Ovary (tissue), 9 donors: ENCODE measurements around the gene AFAP1L1. TPM values are rescaled to one million over a fixed set of nuclear protein-coding genes. Genes with fewer than 3 reads are reported as not detected.
A peak's percentile ranks its signal among the peaks of the same experiment; 100 is the strongest.

Experiments used
- DNase-seq, 5 donors: peaks; one replicate each; pipeline ENCODE4 v3.0.0-alpha.2; 2019 to 2020
- H3K27ac ChIP-seq, 2 donors: fragments of 200-600 bp; one replicate each; pipeline versions ENCODE4 v1.5.1 to v1.8.0; 2019 to 2022
- H3K27me3 ChIP-seq: fragments of 200-600 bp; one replicate; pipeline ENCODE4 v1.8.0; 2022
- H3K36me3 ChIP-seq: fragments of 200-600 bp; sonication (generic); one replicate; pipeline ENCODE4 v1.5.1; 2019
- H3K4me1 ChIP-seq: one replicate; pipeline ENCODE4 v1.8.1; 2013; ENCODE audit warnings: mild to moderate bottlenecking, moderate library complexity; ENCODE audit not compliant: insufficient read depth
- H3K4me3 ChIP-seq: fragments of 200-600 bp; sonication (generic); one replicate; pipeline ENCODE4 v1.5.1; 2017
- H3K9me3 ChIP-seq, 2 donors: fragments of 200-600 bp in 1 of 2; sonication (generic) in 1 of 2; one replicate each; pipeline versions ENCODE4 v1.5.1 to v1.8.1; 2013 to 2019; ENCODE audit warnings: mild to moderate bottlenecking in 1 of 2, moderate library complexity in 1 of 2
- CTCF ChIP-seq, 3 donors: fragments of 450-650 bp in 2 of 3; fragments of 200-600 bp in 1 of 3; IDR thresholded peaks; one replicate each; pipeline versions ENCODE4 v1.5.1 to v1.8.0; 2016 to 2022; ENCODE audit warnings: antibody characterized with exemption in 3 of 3, mild to moderate bottlenecking in 1 of 3
- EP300 ChIP-seq: sonication (generic); formaldehyde crosslinking; IDR thresholded peaks from one replicate; pipeline ENCODE4 v1.6.1; 2017; ENCODE audit warnings: antibody characterized with exemption
- POLR2A ChIP-seq: fragments of 450-650 bp; IDR thresholded peaks from one replicate; pipeline ENCODE4 v1.6.1; 2017; ENCODE audit warnings: antibody characterized with exemption, mild to moderate bottlenecking, moderate library complexity
- WGBS, 3 donors: extraction: QIAGEN DNeasy Blood & Tissue Kit in 1 of 3; methylation state at CpG; one replicate each; pipeline versions ENCODE4 v1.1.5 to v1.1.7; 2013 to 2017; 5-methylcytosine and 5-hydroxymethylcytosine counted together
- intact Hi-C, 4 donors: fragments of 100-400 bp; cut with DNase I; formaldehyde crosslinking; loops; one replicate each; pipeline versions ENCODE4 v1.11.0 to v1.15.1; 2022 to 2023
- polyA plus RNA-seq, 2 donors: library from polyadenylated mRNA; stranded (reverse); fragments of 200-250 nt in 1 of 2; fragments of 350-450 nt in 1 of 2; fragmentation: Illumina TruSeq in 1 of 2; extraction: RNeasy Lipid Tissue Mini Kit (QIAGEN cat#74804) in 1 of 2; gene quantifications; one replicate each; pipeline ENCODE4 v1.2.3, GENCODE V29; 2013 to 2014
- total RNA-seq, 7 donors: library from RNA; depleted of rRNA in 2 of 7; stranded (reverse); fragments of >200 nt in 2 of 7; fragmentation: NEBNext Ultra II Directional in 3 of 7; extraction: Animal tissue kit (Norgen Biotek cat#: 25700) in 3 of 7; gene quantifications; one replicate each; pipeline versions ENCODE4 v1.1.0 to v1.2.4, GENCODE V29; 2016 to 2023
- donor health status: DM: no; HTN: no; CAD: no; lungs with moderate emphysema.
- donor health status: DM: no; HTN: no; CAD: no.
- donor health status: Bipolar disorder and iron deficiency.
- donor health status: DM: yes; HTN: yes; CAD: no.
- donor health status: DM: no; HTN: no; CAD: no.
- donor health status: DM: yes; HTN: yes; CAD: no.

The AFAP1L1 gene
- total and polyA plus RNA-seq, 9 donors, result 3.2 to 17.8 (median 8.3) TPM

DNA sequence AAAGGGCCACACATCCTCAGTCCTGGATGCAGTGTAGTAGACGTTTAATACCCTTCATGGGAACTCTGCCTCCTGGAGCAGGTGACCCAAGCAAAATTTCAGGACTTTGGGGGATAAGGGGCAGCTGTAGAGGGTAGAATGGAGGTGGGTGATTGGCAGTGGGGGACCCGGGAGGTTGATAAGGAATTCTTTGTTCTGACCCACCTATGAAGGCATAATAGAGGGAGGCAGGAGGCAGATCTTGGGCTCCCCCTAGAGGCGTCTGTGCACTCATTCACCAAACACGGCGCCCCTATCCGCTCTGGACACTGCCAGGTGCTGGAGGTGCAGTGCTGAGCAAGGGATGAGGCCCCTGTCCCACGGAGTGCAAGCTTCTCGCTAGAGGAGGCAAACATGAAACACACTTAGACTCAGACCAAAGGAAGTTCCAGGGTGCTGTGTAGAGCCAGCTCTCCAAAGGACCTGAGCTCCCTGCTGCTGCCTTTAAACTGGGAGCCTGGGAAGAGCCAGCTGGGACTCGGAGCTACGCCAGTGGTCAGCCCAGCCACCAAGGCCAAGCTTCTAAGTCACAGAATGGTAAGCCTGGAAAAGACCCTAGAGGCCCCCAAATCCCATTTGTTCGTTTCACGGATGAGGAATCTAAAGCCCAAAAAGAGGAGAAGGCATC is 99.8 kb downstream of the AFAP1L1 start:
- TF ChIP-seq CTCF (IDR thresholded peaks at IDR 0.05) (peak in 1 of 3 donors; percentile 22), POLR2A (no peak)
- 51 to 60% (median 56%) methylated on average over 12 of the region's 12 CpGs for WGBS, 3 donors
- intact Hi-C loops, result no loop called here
- no peaks in the 10 kb centered on the region for H3K9me3 ChIP-seq
- peak in 4 of 5 donors; percentile 34 to 61 (median 52) for DNase-seq
- no peaks in the 10 kb centered on the region for H3K27me3 ChIP-seq
- H3K4me3 ChIP-seq, result no peak overlapping the region
- no peak overlapping the region for H3K27ac ChIP-seq
- no peaks in the 10 kb centered on the region for H3K4me1 ChIP-seq
- no peaks in the 10 kb centered on the region for H3K36me3 ChIP-seq

DNA sequence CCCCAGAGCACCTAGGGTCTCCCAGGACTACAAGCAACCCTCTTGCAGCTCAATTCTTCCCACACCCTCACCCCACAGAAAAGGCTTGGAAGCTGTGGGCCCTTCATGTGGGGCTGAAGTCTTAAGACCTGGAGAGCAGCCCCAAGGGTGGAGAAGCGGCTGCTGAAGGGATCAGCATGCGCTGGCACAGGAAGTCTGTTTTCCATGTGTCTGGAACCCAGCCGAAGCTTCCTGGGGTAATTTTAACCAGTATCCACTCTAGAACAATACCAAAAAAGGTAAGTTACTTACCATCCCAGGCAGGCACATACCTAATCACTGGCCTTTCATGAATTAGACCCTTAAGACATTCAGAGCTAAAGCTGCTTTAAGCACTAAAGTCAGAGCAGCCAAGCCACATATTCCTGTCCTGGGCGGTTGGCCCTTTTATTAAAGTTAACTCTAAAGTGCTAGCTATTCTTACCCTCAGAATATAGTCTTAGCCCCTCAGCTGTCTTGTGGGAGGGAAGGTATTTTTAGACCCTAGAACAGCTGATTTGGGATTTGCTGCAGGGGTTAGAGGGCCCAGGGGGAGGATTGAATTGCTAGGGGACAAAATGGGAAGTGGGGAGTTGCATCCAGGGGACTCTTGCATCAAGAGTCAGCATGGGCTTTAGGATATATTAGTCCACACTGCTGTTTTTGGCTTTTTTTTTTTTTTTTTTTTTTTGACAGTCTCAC is 100.6 kb downstream of the AFAP1L1 start:
- WGBS, 3 donors, result 48 to 74% (median 66%) methylated on average over 4 of the region's 4 CpGs
- DNase-seq, result no peak
- intact Hi-C loops, result no loop called here
- TF ChIP-seq EP300, result no peak
- no peak for TF ChIP-seq CTCF (IDR thresholded peaks at IDR 0.05)
- TF ChIP-seq POLR2A, result no peak
- Histone ChIP-seq H3K9me3 (no peaks in the 10 kb centered on the region), H3K27ac (no peak overlapping the region), H3K4me1 (no peaks in the 10 kb centered on the region), H3K27me3 (no peaks in the 10 kb centered on the region), H3K36me3 (no peaks in the 10 kb centered on the region), H3K4me3 (no peak overlapping the region)

DNA sequence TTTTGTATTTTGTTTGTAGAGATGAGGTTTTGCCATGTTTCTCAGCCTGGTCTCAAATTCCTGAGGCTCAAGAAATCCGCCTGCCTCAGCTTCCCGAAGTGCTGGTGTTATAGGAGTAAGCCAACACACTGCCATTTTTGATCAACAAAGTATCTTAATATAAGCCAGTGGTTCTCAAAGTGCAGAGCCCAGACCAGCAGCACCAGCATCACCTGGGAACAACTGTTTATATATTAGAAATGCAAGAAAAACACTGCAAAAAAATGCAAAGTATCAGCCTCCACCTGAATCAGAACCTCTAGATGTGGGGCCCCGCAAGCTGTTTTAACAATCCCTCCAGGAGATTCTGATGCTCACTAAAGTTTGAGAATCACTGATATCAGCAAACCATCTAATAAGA is 101.3 kb downstream of the AFAP1L1 start:
- Histone ChIP-seq H3K36me3 (no peaks in the 10 kb centered on the region), H3K4me3 (no peak overlapping the region), H3K9me3 (no peaks in the 10 kb centered on the region), H3K27me3 (no peaks in the 10 kb centered on the region), H3K4me1 (no peaks in the 10 kb centered on the region), H3K27ac (no peak overlapping the region)
- WGBS, 3 donors, result 84 to 95% (median 93%) methylated on average over 3 of the region's 3 CpGs
- no peak for DNase-seq
- TF ChIP-seq POLR2A, result no peak
- no peak for TF ChIP-seq EP300
- no peak for TF ChIP-seq CTCF (IDR thresholded peaks at IDR 0.05)
- intact Hi-C loops, result no loop called here

- no peak for DNase-seq
- no peaks in the 10 kb centered on the region for H3K27me3 ChIP-seq
- H3K36me3 ChIP-seq, result no peaks in the 10 kb centered on the region
- no peak overlapping the region for H3K27ac ChIP-seq
- TF ChIP-seq EP300, result no peak
- no peak for TF ChIP-seq POLR2A
- H3K4me3 ChIP-seq, result no peak overlapping the region
- no peaks in the 10 kb centered on the region for H3K9me3 ChIP-seq
- H3K4me1 ChIP-seq, result peaks cover 6% of the 10 kb centered on the region
- intact Hi-C loops, result no loop called here
- 93 to 97% (median 96%) methylated on average over 20 of the region's 20 CpGs for WGBS, 3 donors
Observed at GRCh38 chr5:149374303-149374702, 102.6 kb downstream of the AFAP1L1 start.

DNA sequence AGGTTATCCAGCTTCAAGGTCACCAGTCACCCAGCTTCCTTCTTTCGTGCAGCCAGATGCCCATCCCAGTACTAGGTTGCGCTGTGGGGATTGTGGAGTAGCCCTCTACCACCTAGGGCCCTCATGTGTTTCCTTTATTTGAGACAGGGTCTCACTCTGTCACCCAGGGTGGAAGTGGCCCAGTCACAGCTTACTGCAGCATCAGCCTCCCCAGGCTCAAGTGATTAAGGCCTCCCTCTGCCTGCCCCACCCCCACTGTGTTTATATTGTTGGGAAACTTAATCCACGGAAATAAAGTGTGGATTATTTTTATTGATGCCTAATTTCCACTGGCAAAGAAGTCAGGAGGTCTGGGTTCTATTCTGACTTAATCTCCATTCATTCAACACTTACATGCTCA is 103.1 kb downstream of the AFAP1L1 start:
- DNase-seq, result no peak

More for the DNA sequence above, 103.1 kb downstream of the AFAP1L1 start:
- 71 to 80% (median 71%) methylated on average over 3 of the region's 3 CpGs for WGBS, 3 donors
- intact Hi-C loops, result no loop called here
- Histone ChIP-seq H3K27me3 (no peaks in the 10 kb centered on the region), H3K9me3 (no peaks in the 10 kb centered on the region), H3K27ac (no peak overlapping the region), H3K36me3 (no peaks in the 10 kb centered on the region), H3K4me1 (peaks cover 7% of the 10 kb centered on the region), H3K4me3 (no peak overlapping the region)
- TF ChIP-seq EP300 (no peak), CTCF (IDR thresholded peaks at IDR 0.05) (no peak), POLR2A (no peak)
